GM21529 (cell line): ENCODE measurements around the gene RNF215.
A peak's percentile ranks its signal among the peaks of the same experiment; 100 is the strongest.
"Not testable (repeated sequence)": the region's sequence is repeated elsewhere in the genome, so short reads cannot be mapped to it uniquely, and the experiment has no call there.

ENCODE experiments used
- ATAC-seq: cut with Tn5 transposase; IDR thresholded peaks from one replicate; pipeline ENCODE4 v1.9.1; 2021; ENCODE audit not compliant: unreplicated experiment

The RNF215 gene

DNA sequence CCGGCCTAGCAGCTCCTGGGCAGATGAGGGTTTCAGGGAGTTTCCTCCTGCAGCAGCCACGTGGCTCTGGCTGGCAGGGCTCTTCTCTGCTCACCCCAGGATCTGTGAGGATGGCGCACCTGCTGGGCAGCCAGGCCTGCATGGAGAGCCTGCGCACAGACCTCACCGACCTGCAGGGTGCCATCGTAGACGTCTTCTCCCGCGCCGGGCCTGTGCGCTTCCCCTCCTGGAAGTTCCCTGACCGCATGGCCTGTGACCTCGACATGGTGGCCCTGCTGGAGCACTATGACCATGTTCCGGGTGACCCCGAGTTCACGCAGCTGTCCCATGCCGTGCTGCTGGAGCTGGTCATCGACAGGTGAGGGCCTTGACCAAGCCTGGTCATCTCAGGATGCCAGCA is 21.3 kb downstream of the RNF215 start:
- ATAC-seq, result no peak

- no peak for ATAC-seq
Measured at GRCh38 chr22:30362651-30363281, 24.4 kb downstream of the RNF215 start.

GRCh38 chr22:30361916-30362650 is 25.1 kb downstream of the RNF215 start:
- no peak for ATAC-seq

DNA sequence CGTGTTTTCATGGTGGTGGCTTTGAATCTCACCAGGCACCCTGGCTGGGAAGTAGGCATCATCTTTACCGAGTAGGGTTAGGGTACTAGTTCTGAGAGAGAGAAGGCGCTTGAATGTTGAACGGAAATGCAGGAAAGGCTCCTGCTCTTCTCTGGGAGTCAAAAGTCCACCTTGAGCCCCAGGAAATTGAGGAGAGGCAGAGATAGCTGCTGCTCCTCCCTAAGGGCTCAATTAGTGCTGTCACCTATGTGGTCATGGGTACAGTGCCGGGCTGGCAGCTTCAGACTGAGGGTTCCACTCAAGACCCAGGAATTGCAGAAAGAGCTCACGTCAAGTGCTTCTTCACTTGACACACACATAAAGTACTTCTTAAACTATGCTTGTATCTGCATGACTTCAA is 28.7 kb downstream of the RNF215 start:
- no peak for ATAC-seq

DNA sequence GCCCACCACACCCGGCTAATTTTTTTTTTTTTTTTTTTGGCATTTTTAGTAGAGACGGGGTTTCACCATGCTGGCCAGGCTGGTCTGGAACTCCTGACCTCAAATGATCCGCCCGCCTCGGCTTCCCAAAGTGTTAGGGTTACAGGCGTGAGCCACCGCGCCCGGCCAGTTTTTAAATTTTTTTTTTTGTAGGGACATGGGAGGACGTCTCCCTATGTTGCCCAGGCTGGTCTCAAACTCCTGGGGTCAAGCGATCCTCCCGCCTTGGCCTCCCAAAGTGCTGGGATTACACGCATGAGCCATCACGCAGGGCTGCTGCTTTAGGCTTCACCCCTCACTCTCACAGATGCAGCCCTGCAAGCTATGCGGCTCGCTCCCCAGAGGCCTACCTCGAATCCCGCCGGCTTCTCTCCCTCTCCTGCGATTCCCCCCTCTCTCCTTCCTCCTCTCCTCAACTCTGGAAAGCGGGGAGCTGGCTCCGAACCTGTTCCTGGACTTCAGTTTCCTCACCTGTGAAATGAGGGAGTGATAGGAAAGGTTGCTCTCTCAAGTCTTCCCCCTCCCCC is 29.5 kb downstream of the RNF215 start:
- no peak for ATAC-seq

GRCh38 chr22:30357236-30357570 is 30.0 kb downstream of the RNF215 start:
- no peak for ATAC-seq

GRCh38 chr22:30356449-30357235 is 30.6 kb downstream of the RNF215 start, which contains the start of the genes CCDC157 and SF3A1:
Gene CCDC157 (plus strand): TSS chr22:30357007. CDS start chr22:30366001, 8,994 bp downstream.
Gene SF3A1 (minus strand): TSS chr22:30356894. CDS start chr22:30356792, 102 bp downstream.
- ATAC-seq, result peak; percentile 84

GRCh38 chr22:30354644-30355043 is 32.6 kb downstream of the RNF215 start:
- no peak for ATAC-seq

DNA sequence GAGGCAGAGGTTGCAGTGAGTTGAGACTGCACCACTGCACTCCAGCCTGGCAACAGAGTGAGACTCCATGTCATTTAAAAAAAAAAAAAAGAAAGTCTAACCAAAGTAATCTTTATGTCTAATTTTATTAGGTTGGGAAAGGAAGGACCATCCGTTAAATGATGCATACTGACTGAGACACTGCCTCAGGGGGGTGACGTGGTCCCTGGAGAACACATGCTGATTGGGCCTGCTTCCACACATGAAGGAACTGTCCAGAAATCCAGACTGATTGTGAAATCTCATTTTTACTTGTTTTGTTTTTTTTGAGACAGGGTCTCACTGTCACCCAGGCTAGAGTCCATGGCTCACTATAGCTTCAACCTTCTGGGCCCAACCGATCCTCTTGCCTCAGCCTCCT is 36.0 kb downstream of the RNF215 start:
- no peak for ATAC-seq

DNA sequence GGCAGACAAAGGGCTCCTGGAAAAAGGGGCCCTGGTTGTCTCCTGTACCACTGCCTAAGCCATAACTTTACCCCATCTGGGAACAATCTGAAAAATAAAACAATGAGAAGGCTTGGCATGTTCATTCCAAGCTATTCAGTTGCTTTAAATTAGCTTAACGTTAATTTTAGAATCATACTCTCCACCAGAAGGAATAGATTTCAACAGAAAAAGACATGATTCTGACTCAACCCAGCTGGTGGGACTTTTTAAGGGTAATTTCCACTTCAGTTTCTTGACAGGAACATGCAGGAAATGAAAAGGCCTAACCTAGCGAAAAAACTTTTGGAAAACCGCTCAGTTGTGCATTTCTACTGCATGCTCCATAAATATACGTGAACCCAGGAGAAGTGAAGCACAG is 38.4 kb downstream of the RNF215 start:
- no peak for ATAC-seq

DNA sequence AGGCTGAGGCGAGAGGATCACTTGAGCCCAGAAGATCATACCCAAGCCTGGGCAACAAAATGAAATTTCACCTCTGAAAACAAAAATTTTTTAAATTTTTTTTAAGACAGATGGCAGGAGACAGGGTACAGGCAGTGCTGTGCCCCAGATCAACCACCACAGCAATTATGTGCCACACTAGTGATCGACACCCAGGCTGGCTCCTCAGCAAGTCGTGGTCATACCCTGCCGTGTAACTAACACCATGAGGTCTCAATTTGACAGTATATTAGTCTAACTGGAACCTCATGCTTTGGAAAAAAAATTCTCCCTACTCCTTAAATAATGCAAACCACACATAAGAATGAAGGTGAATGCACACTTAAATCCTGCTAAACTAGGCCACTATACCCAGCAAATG is 38.8 kb downstream of the RNF215 start:
- no peak for ATAC-seq

GRCh38 chr22:30347255-30347892 is 39.8 kb downstream of the RNF215 start:
- ATAC-seq, result no peak

GRCh38 chr22:30344447-30345200 is 42.6 kb downstream of the RNF215 start:
- no peak for ATAC-seq

GRCh38 chr22:30340911-30341685 is 46.1 kb downstream of the RNF215 start:
- ATAC-seq, result no peak

DNA sequence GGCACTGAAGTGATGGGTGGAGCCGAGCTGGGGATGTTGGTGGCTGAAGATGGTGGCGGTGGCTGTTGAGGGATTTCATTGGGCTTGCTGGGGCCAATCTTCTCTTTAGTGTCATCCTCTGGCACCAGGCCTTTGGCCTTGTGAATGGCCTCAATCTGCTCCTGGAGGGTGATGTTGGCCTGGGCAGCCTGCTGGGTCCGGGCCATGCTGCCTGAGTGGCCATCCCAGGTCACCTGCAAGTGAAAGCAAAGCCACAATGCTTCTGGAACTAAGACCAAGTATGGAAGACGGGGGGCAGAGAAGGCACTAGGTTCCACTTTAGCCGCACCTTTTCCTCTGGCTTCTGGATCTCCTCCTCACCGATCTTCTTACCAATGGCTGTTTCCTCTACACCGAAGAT is 48.4 kb downstream of the RNF215 start:
- ATAC-seq, result no peak

DNA sequence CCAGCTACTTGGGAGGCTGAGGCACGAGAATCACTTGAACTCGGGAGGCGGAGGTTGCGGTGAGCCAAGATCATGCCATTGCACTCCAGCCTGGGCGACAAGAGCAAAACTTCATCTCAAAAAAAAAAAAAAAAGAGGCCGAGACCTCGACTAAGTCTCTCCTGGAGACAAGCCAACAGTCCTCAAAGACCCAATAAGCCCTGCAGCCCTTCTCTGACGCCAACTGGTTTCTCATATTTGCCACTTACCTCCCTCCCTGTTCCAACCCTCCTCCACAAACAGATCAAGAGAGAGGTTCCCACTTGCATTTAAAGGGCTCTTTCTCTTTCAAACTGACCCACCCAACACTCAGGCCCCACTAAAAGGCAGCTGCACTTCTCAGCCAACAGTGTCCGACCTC is 48.9 kb downstream of the RNF215 start:
- not testable (repeated sequence) for ATAC-seq

DNA sequence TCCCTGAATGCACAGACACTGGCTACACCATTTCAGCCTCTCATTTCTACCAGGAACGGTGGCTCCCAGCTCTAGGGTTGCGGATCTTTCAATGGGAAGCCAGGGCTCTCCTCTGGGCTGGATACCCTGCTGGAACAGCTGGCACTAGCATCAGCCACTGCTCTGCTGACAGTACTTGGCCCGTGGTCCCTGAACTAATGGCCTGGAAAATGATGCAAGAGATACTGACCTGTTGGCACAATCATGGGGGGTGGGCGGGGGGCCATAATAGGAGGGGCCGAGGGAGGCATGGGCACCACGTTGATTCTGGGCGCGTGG is 49.8 kb downstream of the RNF215 start:
- ATAC-seq, result no peak

DNA sequence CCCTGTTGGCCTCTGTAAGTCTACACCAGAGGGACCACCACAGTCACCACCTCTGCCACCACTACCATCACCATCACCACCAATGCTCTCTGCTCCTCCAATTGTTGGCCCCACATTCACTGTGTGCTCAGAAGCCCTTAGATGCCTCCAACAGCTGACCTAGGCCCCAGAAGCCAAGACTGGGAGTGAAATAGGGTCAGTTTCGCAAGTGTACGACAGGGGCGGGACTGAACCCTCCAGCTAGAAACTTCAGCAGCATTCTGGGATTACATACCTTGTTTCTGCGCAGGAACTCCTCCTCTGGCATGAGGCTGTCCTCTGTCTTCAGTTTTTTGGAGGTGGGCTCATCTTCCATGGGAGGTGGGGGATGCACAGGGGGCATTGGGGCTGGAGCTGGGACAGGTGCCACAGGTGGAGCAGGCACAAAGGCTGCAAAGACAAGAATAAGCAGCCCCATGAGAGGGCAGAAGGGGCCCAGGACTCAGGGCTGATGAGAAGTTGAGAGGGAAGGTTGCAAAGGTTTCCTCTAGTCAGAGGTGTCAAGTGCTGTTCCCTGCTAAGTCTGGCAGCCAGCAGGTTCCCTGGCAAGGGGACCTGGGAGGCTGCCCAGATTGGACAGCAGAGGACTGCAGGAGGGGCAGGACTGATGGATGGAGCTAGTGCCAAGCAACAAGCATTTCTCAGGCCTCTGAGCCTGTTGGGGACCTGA is 50.3 kb downstream of the RNF215 start:
- no peak for ATAC-seq

GRCh38 chr22:30335236-30335635 is 52.0 kb downstream of the RNF215 start:
- no peak for ATAC-seq
